Left kidney (tissue), 8 donors: ENCODE measurements around the gene MRPL37. TPM values are rescaled to one million over a fixed set of nuclear protein-coding genes. Genes with fewer than 3 reads are reported as not detected.
"Not testable (repeated sequence)": the region's sequence is repeated elsewhere in the genome, so short reads cannot be mapped to it uniquely, and the experiment has no call there.

Experiments
- DNase-seq: peaks from one replicate; pipeline ENCODE4 v3.0.0-alpha.2; 2013
- long read RNA-seq, 8 donors: transcript quantifications; one replicate each; lab custom pipeline, GENCODE V29; 2026
- polyA plus RNA-seq: library from polyadenylated mRNA; unstranded; fragments of 120-200 nt; gene quantifications from one replicate; pipeline ENCODE4 v1.2.1, GENCODE V29; 2013; ENCODE audit not compliant: insufficient read length

Gene MRPL37
- 81.9 TPM for polyA plus RNA-seq
- long read RNA-seq, donor 1, transcript MRPL37-202 (7 exons, 1,483 nt), result major isoform, 31 of 138 reads
- long read RNA-seq, donor 1, partial matches to known transcripts, result 70 of 138 reads
- long read RNA-seq, donor 1, other reads (novel, unspliced or antisense), result 35 of 138 reads
- long read RNA-seq, donor 2, transcript MRPL37-202 (7 exons, 1,483 nt), result major isoform, 18 of 30 reads
- long read RNA-seq, donor 2, partial matches to known transcripts, result 12 of 30 reads
- long read RNA-seq, donor 2, other reads (novel, unspliced or antisense), result 0 of 30 reads
- long read RNA-seq, donor 3, transcript MRPL37-202 (7 exons, 1,483 nt), result major isoform, 30 of 48 reads
- long read RNA-seq, donor 3, partial matches to known transcripts, result 12 of 48 reads
- long read RNA-seq, donor 3, other reads (novel, unspliced or antisense), result 6 of 48 reads
- long read RNA-seq, donor 4, partial matches to known transcripts, result 6 of 8 reads
- long read RNA-seq, donor 4, other reads (novel, unspliced or antisense), result 0 of 8 reads
- long read RNA-seq, donor 5, transcript MRPL37-202 (7 exons, 1,483 nt), result major isoform, 46 of 82 reads
- long read RNA-seq, donor 5, partial matches to known transcripts, result 27 of 82 reads
- long read RNA-seq, donor 5, other reads (novel, unspliced or antisense), result 8 of 82 reads
- long read RNA-seq, donor 6, transcript MRPL37-202 (7 exons, 1,483 nt), result major isoform, 23 of 90 reads
- long read RNA-seq, donor 6, partial matches to known transcripts, result 54 of 90 reads
- long read RNA-seq, donor 6, other reads (novel, unspliced or antisense), result 12 of 90 reads
- long read RNA-seq, donor 7, transcript MRPL37-202 (7 exons, 1,483 nt), result major isoform, 35 of 55 reads
- long read RNA-seq, donor 7, partial matches to known transcripts, result 8 of 55 reads
- long read RNA-seq, donor 7, other reads (novel, unspliced or antisense), result 10 of 55 reads
- long read RNA-seq, donor 8, transcript MRPL37-202 (7 exons, 1,483 nt), result major isoform, 7 of 8 reads
- long read RNA-seq, donor 8, partial matches to known transcripts, result 0 of 8 reads
- long read RNA-seq, donor 8, other reads (novel, unspliced or antisense), result 0 of 8 reads

GRCh38 chr1:54199765-54200518 is at the start of gene MRPL37, which contains the start of gene CYB5RL:
MRPL37 (plus strand) TSS chr1:54200167; CDS start chr1:54200244, 77 bp downstream.
CYB5RL (minus strand) TSS chr1:54200030; CDS start chr1:54195616, 4,414 bp downstream.
- peak; percentile 98 for DNase-seq

GRCh38 chr1:54151013-54151412 is 49.0 kb upstream of the MRPL37 start:
- no peak for DNase-seq

- DNase-seq, result no peak
Observed at GRCh38 chr1:54152696-54153095, 47.3 kb upstream of the MRPL37 start, which contains the start of gene CDCP2. CDCP2 (minus strand) TSS chr1:54153000; CDS start chr1:54152922, 78 bp downstream.

GRCh38 chr1:54153535-54154439 is 46.2 kb upstream of the MRPL37 start:
- DNase-seq, result no peak

DNA sequence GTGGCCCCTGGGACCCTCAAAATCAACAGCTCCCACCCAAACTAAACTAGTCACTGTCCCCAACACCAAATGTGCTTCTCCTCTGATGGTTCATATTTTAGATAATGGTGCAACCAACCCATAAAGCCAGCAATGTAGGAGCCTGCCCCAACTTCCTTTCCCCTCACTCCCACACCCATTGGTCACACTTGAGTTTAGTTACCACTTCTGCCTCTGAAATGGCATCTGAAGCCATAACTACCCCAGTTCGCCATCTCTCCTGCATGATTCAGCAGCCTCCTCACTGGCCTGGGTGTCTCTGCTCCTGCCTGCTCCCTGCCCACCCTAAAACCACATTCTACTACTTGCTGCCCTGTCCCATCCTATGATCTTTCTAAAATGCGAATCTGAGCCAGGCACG is 43.8 kb upstream of the MRPL37 start:
- DNase-seq, result no peak

- no peak for DNase-seq
Observed at GRCh38 chr1:54156986-54157385, 43.0 kb upstream of the MRPL37 start.

DNA sequence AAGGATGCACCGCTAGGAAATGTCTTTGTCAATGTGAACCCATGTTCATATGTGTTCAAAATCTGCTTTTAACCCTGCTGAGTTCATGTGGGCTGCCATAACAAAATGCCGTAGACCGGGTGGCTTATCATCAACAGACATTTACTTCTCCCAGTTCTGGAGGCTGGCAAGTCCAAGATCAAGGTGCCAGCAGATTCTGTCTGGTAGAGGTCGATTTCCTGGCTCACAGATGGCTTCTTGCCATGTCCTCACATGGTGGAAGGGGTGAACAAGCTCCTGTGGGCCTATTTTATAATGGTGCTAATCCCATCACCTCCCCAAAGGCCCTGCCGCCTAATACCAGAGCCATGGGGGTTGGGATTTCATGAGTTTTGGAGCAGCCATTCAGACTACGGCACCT is 42.6 kb upstream of the MRPL37 start:
- no peak for DNase-seq

- DNase-seq, result no peak
Observed at GRCh38 chr1:54158071-54158470, 41.9 kb upstream of the MRPL37 start.

DNA sequence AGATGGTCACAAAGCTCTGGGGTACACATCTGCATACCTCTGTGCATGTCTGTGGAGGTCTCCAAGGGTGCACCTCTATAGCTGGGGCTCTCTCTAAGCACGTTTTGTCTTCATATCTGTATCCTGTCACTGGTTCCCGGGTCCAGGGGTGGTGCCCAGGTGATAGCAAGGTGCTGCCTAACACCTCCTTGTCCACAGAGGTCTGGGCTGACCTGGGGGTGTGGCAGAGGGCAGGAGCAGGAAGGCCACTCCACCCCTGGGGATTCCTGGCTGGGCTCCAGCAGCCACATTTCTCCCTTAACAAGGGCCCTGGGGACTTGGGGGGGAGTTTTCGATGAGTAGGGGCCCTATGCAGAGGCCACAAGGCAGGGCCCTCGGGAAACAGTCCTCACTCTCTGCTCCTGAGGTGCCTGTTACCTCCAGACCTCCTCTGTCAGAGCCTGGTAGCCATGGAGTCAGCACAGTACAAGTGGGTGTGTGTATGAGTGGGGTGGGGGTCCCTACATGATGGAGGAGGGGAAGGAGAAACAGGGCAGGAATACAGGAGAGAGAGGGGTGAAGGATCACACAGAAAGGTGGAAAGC is 40.1 kb upstream of the MRPL37 start:
- DNase-seq, result no peak

DNA sequence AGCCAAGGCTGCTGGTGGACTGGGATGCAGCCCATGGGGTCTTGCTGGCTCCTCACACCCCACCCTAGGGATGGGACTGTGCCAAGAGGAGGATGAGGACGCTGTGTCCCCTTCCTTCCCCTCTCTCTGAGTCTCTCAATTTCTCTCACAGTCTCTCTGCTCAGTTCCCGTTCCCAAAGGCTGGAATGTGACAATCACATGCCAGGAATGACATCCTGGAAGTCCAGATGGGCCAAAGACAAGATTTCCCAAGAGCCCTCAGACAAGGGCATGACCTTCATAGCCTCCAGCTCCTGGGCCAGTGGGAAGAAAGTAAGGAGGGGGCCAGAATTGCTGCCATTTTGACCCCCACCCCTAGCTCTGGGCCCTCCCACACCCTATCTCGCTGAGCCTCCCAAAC is 39.6 kb upstream of the MRPL37 start:
- DNase-seq, result no peak

- DNase-seq, result no peak
Observed at GRCh38 chr1:54161495-54162168, 38.3 kb upstream of the MRPL37 start.

- DNase-seq, result no peak
Observed at GRCh38 chr1:54163051-54163450, 36.9 kb upstream of the MRPL37 start.

DNA sequence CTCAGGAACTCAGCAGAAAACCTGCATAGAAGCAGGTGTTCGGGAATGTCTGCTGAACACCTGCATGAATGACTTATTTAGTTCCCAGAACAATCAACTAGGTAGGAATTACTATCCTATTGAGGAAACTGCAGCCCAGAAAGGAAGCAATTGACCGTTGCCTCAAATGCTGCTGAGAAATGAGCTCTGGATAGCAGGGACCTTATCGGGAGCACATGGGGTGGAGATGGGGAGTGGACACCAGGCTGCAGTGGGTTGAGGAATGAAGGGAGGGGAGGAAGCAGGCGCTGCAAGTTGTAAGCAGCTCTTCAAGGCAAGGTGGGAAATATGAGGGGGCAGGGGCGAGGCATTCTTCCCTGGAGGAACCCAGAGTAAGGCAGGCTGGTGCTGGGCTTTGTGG is 36.4 kb upstream of the MRPL37 start:
- DNase-seq, result no peak

DNA sequence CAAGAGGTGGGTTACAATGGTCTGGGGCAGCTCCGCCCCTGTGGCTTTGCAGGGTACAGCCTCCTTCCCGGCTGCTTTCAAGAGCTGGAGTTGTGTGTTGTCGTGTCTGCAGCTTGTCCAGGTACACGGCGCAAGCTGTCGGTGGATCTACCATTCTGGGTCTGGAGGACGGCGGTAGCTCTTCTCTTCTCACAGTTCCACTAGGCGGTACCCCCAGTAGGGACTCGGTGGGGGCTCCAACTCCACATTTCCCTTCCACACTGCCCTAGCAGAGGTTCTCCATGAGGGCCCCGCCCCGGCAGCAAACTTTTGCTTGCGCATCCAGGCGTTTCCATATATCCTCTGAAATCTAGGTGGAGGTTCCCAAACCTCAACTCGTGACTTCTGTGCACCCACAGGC is 34.8 kb upstream of the MRPL37 start:
- no peak for DNase-seq

DNA sequence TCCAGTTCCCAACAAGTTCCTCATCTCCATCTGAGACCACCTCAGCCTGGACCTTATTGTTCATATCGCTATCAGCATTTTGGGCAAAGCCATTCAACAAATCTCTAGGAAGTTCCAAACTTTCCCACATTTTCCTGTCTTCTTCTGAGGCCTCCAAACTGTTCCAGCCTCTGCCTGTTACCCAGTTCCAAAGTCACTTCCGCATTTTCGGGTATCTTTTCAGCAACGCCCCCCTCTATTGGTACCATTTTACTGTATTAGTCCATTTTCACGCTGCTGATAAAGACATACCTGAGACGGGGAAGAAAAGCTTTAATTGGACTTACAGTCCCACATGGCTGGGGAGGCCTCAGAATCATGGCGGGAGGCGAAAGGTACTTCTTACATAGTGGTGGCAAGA is 33.6 kb upstream of the MRPL37 start:
- DNase-seq, result not testable (repeated sequence)

DNA sequence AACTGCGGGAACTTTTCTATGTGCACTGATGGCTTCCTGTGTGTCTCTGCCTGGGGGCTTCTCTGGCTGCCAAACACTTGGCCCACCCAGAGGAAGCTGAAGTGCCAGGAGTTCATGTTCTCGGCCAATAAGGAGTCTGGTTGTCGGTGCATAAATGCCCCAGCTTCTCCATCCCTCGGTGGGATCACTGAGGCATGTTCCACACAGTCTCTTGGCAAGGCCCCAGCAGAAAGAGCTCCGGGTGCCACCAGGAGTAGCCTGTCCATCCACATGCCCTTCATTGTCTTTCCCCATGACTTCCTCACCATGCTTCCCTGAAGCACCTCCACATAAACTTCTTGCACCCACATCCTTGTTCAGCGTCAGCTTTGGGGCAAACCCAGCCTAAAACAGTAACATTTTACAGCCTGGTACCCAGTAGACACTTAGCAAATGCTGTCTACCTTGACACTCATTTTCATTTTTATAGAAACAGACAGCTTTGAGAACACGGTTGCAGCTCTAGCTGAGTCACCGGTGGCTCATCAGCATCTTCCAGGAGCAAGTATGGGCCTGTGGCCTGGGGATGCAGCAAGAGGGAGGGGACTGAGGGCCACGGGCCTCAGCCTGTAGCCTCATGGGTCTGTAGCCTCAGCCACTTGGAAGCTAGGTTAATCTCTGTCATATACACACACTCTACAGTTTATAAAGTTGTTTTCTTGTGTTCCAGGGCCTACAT is 32.4 kb upstream of the MRPL37 start:
- no peak for DNase-seq

DNA sequence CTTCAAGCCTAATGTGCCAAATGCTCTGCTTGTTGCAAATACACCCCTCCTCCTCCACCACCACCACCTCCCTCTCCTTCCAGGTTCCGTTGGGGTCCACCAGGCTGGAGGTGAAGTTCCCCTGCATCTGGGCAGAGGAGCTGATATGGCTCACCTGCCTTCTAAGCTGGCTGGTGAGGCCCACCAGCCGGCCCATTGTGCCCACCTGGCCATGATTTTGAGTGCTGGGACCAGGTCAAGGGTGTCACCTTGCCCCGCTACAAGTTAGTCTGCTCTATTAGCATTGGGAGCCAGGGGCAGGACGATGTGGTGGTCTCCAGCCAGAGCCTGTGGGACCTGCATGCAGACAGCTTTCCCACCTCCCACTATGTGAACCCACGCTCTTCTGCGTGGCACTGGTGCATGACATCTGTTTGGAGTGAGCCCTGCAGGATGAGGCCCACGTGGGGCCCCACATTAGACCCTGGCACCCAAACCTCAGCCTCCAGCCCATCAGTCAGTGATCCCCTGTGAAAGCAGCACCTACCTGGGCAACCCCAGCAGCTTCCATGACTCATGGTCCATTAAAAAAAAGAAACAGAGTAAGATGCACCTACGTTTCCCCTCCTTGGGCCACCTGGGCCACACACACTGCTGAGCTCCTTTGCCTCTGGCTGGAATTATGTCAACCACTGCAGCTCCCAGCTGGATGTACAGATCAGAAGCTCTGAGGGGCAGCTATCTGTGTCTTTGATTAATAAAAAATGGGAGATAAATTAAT is 31.6 kb upstream of the MRPL37 start:
- DNase-seq, result no peak

GRCh38 chr1:54169068-54169467 is 30.9 kb upstream of the MRPL37 start:
- DNase-seq, result no peak
